NOMO-1 treated with DMSO at 0.1 percent for 48 hours (cell line): ENCODE measurements around the gene TAS2R43.
"Not testable (repeated sequence)": the region's sequence is repeated elsewhere in the genome, so short reads cannot be mapped to it uniquely, and the experiment has no call there.

ENCODE experiments used
- DNase-seq: peaks from one replicate; lab custom pipeline; 2025; ENCODE audit not compliant: unreplicated experiment; lab: John Stamatoyannopoulos, UW

TAS2R43 gene

GRCh38 chr12:11092128-11092527 is at the start of gene TAS2R43:
TSS of gene TAS2R43 (minus strand) at chr12:11092313. CDS start at chr12:11092229, 84 bp downstream.
- DNase-seq: no peak

- DNase-seq: no peak
Measured at GRCh38 chr12:11136075-11136474, 44.0 kb upstream of the TAS2R43 start.

GRCh38 chr12:11134305-11134704 is 42.2 kb upstream of the TAS2R43 start, which contains the start of gene TAS2R30:
TSS of gene TAS2R30 (minus strand) at chr12:11134644. CDS start at chr12:11134244, 400 bp downstream.
- no peak for DNase-seq

- no peak for DNase-seq
Measured at GRCh38 chr12:11133816-11134215, 41.7 kb upstream of the TAS2R43 start.

- DNase-seq: no peak
Measured at GRCh38 chr12:11133162-11133561, 41.0 kb upstream of the TAS2R43 start.

GRCh38 chr12:11130999-11131398 is 38.9 kb upstream of the TAS2R43 start:
- DNase-seq: no peak

GRCh38 chr12:11130382-11130781 is 38.3 kb upstream of the TAS2R43 start:
- no peak for DNase-seq

- DNase-seq: not testable (repeated sequence)
Measured at GRCh38 chr12:11114130-11114529, 22.0 kb upstream of the TAS2R43 start.

GRCh38 chr12:11111213-11111612 is 19.1 kb upstream of the TAS2R43 start:
- DNase-seq: not testable (repeated sequence)

GRCh38 chr12:11108862-11109261 is 16.7 kb upstream of the TAS2R43 start:
- no peak for DNase-seq

GRCh38 chr12:11107719-11108118 is 15.6 kb upstream of the TAS2R43 start:
- no peak for DNase-seq

GRCh38 chr12:11106288-11106687 is 14.2 kb upstream of the TAS2R43 start:
- no peak for DNase-seq

- DNase-seq: no peak
Measured at GRCh38 chr12:11105546-11105945, 13.4 kb upstream of the TAS2R43 start.

- DNase-seq: not testable (repeated sequence)
Measured at GRCh38 chr12:11094910-11095309, 2.8 kb upstream of the TAS2R43 start.

GRCh38 chr12:11089246-11089645 is 2.9 kb downstream of the TAS2R43 start:
- DNase-seq: no peak

GRCh38 chr12:11085419-11085818 is 6.7 kb downstream of the TAS2R43 start:
- no peak for DNase-seq

- DNase-seq: no peak
Measured at GRCh38 chr12:11081987-11082386, 10.1 kb downstream of the TAS2R43 start.

GRCh38 chr12:11078246-11078645 is 13.9 kb downstream of the TAS2R43 start:
- DNase-seq: no peak

- no peak for DNase-seq
Measured at GRCh38 chr12:11075642-11076041, 16.5 kb downstream of the TAS2R43 start.

- no peak for DNase-seq
Measured at GRCh38 chr12:11071414-11071813, 20.7 kb downstream of the TAS2R43 start.

- DNase-seq: no peak
Measured at GRCh38 chr12:11070999-11071398, 21.1 kb downstream of the TAS2R43 start.

GRCh38 chr12:11069854-11070365 is 22.2 kb downstream of the TAS2R43 start:
- DNase-seq: no peak

- DNase-seq: no peak
Measured at GRCh38 chr12:11067514-11067913, 24.6 kb downstream of the TAS2R43 start.
